PC-9 (cell line): ENCODE data around the gene MYO18B. TPM values are rescaled to one million over a fixed set of nuclear protein-coding genes. Genes with fewer than 3 reads are reported as not detected.

Experiments
- BruUV-seq: library from RNA; stranded (reverse); fragments of 400-500 nt; replicated peaks from 2 replicates; lab custom pipeline; 2021; lab: Mats Ljungman, UMichigan
- CTCF ChIA-PET: fragments of 300-600 bp; sonication (Branson Sonifier 250); formaldehyde crosslinking; loops from one replicate; lab custom pipeline; 2022; ENCODE audit warnings: antibody characterized with exemption; lab: Charles Lee
- POLR2A ChIA-PET: fragments of 300-600 bp; sonication (Branson Sonifier 250); formaldehyde crosslinking; loops from one replicate; lab custom pipeline; 2022; ENCODE audit warnings: antibody characterized with exemption; ENCODE audit not compliant: unreplicated experiment; lab: Charles Lee
- DNase-seq, 2 experiments: peaks; one replicate each; pipeline versions ENCODE4 v3.0.0 to v3.0.0-alpha.2; 2015 to 2022; ENCODE audit warnings: mixed read lengths in 1 of 2
- H2AFZ ChIP-seq: fragments of 200-600 bp; sonication (generic); 2 replicates; pipeline ENCODE4 v1.8.1; 2017; ENCODE audit warnings: antibody characterized with exemption
- H3F3A ChIP-seq: fragments of 200-600 bp; sonication (generic); 2 replicates; pipeline ENCODE4 v1.8.1; 2017; ENCODE audit warnings: antibody characterized with exemption, mild to moderate bottlenecking, low read depth; ENCODE audit not compliant: insufficient read depth
- H3K27ac ChIP-seq: fragments of 200-600 bp; sonication (generic); 2 replicates; pipeline ENCODE4 v1.6.1; 2016; ENCODE audit warnings: mixed run types
- H3K27me3 ChIP-seq: fragments of 200-600 bp; sonication (generic); 2 replicates; pipeline ENCODE4 v1.6.1; 2016; ENCODE audit warnings: low read depth, mixed run types; ENCODE audit not compliant: insufficient read depth
- H3K36me3 ChIP-seq: fragments of 200-600 bp; sonication (generic); 2 replicates; pipeline ENCODE4 v1.6.1; 2016; ENCODE audit warnings: low read depth, mixed run types
- H3K4me1 ChIP-seq: fragments of 200-600 bp; sonication (generic); replicated peaks from 2 replicates; pipeline ENCODE4 v1.6.1; 2016; ENCODE audit warnings: mixed run types; ENCODE audit not compliant: insufficient read depth
- H3K4me2 ChIP-seq: fragments of 200-600 bp; sonication (generic); 2 replicates; pipeline ENCODE4 v1.6.1; 2017; ENCODE audit warnings: mixed run types
- H3K4me3 ChIP-seq: fragments of 200-600 bp; sonication (generic); 2 replicates; pipeline ENCODE4 v1.6.1; 2016; ENCODE audit warnings: mixed run types
- H3K79me2 ChIP-seq: fragments of 200-600 bp; sonication (generic); 2 replicates; pipeline ENCODE4 v1.6.1; 2017; ENCODE audit warnings: low read depth, mixed run types
- H3K9me2 ChIP-seq: fragments of 200-600 bp; sonication (generic); 2 replicates; pipeline ENCODE4 v1.8.1; 2017; ENCODE audit warnings: mild to moderate bottlenecking; ENCODE audit not compliant: insufficient read depth
- H3K9me3 ChIP-seq: fragments of 200-600 bp; sonication (generic); 2 replicates; pipeline ENCODE4 v1.8.1; 2016; ENCODE audit warnings: low read depth; ENCODE audit not compliant: insufficient read depth
- H4K20me1 ChIP-seq: fragments of 200-600 bp; sonication (generic); 2 replicates; pipeline ENCODE4 v1.8.1; 2017; ENCODE audit not compliant: insufficient read depth
- EZH2 ChIP-seq: fragments of 200-600 bp; sonication (generic); IDR thresholded peaks from 2 replicates; pipeline ENCODE4 v1.8.0; 2017; ENCODE audit warnings: antibody characterized with exemption, low read depth
- intact Hi-C: fragments of 100-400 bp; cut with micrococcal nuclease; formaldehyde crosslinking; loops from one replicate; pipeline ENCODE4 v1.10.0; 2022; ENCODE audit not compliant: unreplicated experiment
- total RNA-seq: library from RNA; stranded (reverse); gene quantifications from 2 replicates; pipeline ENCODE4 v1.2.3, GENCODE V29; 2021
- TF ChIP-seq, protein P1 (sequence below): fragments of 200-600 bp; sonication (generic); conservative IDR thresholded peaks from 2 replicates; pipeline ENCODE4 v1.6.1; 2017; ENCODE audit warnings: mixed run types, antibody characterized with exemption, mild to moderate bottlenecking, moderate library complexity

Gene MYO18B
- total RNA-seq, 1 experiment from 2014 or later = not detected

DNA sequence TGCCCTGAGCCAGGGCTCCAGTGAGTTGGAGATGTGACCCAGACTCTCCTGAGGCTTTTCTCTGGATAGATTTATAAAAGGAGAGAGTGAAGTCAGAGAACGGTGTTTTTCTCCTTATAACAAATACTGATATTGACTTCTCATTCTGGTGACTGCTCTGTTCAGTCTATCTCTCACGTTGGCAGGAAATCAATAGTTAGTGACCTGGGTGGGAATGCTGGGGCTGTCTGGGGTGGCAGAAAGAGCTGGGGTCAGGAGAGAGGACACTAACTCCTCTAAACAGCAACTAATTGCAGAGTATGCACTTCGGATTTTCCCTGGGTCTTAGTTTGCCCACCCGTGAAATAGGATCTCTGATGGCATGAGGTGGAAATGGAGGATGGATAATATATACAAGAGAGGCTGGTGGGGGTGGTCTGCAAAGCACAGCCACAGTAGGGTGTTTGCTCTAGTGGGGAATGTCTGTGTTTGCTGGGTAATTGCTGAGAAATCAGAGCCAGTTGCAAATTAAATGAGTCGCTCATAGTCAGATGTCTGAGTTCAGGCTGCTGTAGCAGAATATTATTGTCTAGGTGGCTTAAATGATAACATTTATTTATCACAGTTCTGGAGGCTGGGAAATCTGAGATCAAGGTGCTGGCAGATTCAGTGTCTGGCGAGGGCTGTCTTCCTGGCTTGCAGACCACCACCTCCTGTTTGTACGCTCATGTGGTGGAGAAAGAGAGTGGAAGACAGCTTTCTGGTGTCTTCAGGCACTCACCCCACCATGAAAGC is 167.8 kb downstream of the MYO18B start:
- H4K20me1 ChIP-seq = no peaks in the 10 kb centered on the region
- H2AFZ ChIP-seq = no peak overlapping the region
- H3K36me3 ChIP-seq = no peaks in the 10 kb centered on the region
- no peaks in the 10 kb centered on the region for H3K9me3 ChIP-seq
- H3K4me3 ChIP-seq = no peak overlapping the region
- no peaks in the 10 kb centered on the region for H3K9me2 ChIP-seq
- no TSS peak for BruUV-seq
- H3F3A ChIP-seq = no peaks in the 10 kb centered on the region
- ChIA-PET POLR2A (no interaction called here), CTCF (no interaction called here)
- DNase-seq = no peak
- H3K79me2 ChIP-seq = no peaks in the 10 kb centered on the region
- H3K27me3 ChIP-seq = peaks cover 73% of the 10 kb centered on the region
- TF ChIP-seq, protein P1, sequence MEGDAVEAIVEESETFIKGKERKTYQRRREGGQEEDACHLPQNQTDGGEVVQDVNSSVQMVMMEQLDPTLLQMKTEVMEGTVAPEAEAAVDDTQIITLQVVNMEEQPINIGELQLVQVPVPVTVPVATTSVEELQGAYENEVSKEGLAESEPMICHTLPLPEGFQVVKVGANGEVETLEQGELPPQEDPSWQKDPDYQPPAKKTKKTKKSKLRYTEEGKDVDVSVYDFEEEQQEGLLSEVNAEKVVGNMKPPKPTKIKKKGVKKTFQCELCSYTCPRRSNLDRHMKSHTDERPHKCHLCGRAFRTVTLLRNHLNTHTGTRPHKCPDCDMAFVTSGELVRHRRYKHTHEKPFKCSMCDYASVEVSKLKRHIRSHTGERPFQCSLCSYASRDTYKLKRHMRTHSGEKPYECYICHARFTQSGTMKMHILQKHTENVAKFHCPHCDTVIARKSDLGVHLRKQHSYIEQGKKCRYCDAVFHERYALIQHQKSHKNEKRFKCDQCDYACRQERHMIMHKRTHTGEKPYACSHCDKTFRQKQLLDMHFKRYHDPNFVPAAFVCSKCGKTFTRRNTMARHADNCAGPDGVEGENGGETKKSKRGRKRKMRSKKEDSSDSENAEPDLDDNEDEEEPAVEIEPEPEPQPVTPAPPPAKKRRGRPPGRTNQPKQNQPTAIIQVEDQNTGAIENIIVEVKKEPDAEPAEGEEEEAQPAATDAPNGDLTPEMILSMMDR = no peak
- no peak for TF ChIP-seq EZH2
- H3K4me2 ChIP-seq = no peak overlapping the region
- intact Hi-C loops = no loop called here
- H3K4me1 ChIP-seq = no peaks in the 10 kb centered on the region
- H3K27ac ChIP-seq = no peak overlapping the region

DNA sequence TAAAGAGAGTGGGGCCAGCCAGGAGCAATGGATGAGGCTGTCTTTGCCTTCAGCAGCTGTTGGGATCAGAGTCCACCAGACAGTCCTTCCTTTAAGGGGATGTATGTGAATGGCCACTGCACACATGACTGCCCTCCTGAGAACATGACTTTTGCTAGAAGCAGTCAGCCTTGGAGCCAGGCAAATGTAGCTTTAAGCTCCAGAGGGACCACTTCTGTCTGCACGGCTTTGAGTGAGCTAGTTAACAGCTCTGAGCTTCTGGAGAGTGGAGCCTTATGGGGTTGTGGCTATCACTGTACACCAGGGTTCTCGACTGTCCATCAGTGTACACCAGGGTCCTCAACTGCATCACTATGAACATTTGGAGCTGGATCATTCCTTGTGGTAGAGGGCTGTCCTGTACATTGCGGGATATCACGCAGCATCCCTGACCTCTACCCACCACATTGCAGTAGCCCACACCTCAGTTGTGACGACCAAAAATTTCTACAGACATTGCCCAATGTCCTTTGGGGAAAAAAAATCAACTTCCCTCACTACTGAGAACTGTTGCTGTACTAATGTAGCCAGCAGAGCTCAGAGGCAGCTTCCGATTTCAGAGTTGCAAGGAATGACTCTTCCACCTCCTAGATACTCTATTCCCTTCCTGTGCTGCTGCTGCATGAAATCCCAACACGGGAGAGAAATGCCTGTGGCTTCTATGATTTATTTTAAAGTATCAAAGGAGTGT is 169.4 kb downstream of the MYO18B start:
- H3K27me3 ChIP-seq = peaks cover 76% of the 10 kb centered on the region
- CTCF ChIA-PET = no interaction called here

DNA sequence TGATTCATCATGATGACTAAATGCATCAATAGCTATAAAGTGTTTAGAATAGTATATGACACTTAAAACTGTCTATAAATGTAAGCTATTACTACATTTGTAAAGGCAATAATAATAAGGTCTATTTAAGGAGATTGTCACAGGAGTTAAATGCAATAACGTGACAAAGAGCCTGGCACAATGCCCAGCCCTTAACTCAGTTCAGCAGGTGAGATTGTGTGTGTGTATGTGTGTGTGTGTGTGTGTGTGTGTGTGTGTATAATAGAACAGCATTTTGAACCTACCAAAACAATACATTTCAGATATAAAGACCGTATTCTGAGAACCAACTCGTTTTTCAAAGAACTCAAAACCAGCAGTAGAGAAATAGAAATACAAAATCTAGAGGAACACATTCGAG is 177.5 kb downstream of the MYO18B start:
- BruUV-seq = no TSS peak
- TF ChIP-seq, protein P1 = no peak
- TF ChIP-seq EZH2 = no peak
- Histone ChIP-seq H2AFZ (no peak overlapping the region), H4K20me1 (no peaks in the 10 kb centered on the region), H3K36me3 (no peaks in the 10 kb centered on the region), H3K79me2 (no peaks in the 10 kb centered on the region), H3K4me3 (no peak overlapping the region), H3K27me3 (peaks cover 79% of the 10 kb centered on the region), H3K27ac (no peak overlapping the region), H3K4me1 (no peaks in the 10 kb centered on the region), H3K4me2 (no peak overlapping the region), H3K9me2 (no peaks in the 10 kb centered on the region), H3F3A (no peaks in the 10 kb centered on the region), H3K9me3 (no peaks in the 10 kb centered on the region)
- POLR2A ChIA-PET = no interaction called here
- intact Hi-C loops = no loop called here
- no peak for DNase-seq
- CTCF ChIA-PET = no interaction called here

More for the DNA sequence above, 169.4 kb downstream of the MYO18B start:
- H4K20me1 ChIP-seq = no peaks in the 10 kb centered on the region
- H3K9me3 ChIP-seq = no peaks in the 10 kb centered on the region
- no peaks in the 10 kb centered on the region for H3K79me2 ChIP-seq
- intact Hi-C loops = no loop called here
- H2AFZ ChIP-seq = no peak overlapping the region
- H3K4me2 ChIP-seq = no peak overlapping the region
- H3K4me3 ChIP-seq = no peak overlapping the region
- no peaks in the 10 kb centered on the region for H3K36me3 ChIP-seq
- DNase-seq = no peak
- BruUV-seq = no TSS peak
- no peaks in the 10 kb centered on the region for H3F3A ChIP-seq
- H3K27ac ChIP-seq = no peak overlapping the region
- no peaks in the 10 kb centered on the region for H3K4me1 ChIP-seq
- POLR2A ChIA-PET = no interaction called here
- H3K9me2 ChIP-seq = no peaks in the 10 kb centered on the region
- TF ChIP-seq, protein P1 = no peak
- TF ChIP-seq EZH2 = no peak
